HG02938 (cell line): ENCODE measurements around the gene DSG2.
"Not testable (repeated sequence)": the region's sequence is repeated elsewhere in the genome, so short reads cannot be mapped to it uniquely, and the experiment has no call there.

Experiments used
- ATAC-seq: cut with Tn5 transposase; IDR thresholded peaks from one replicate; pipeline ENCODE4 v1.9.1; 2021; ENCODE audit warnings: mild to moderate bottlenecking, moderate library complexity; ENCODE audit not compliant: unreplicated experiment

The DSG2 gene

DNA sequence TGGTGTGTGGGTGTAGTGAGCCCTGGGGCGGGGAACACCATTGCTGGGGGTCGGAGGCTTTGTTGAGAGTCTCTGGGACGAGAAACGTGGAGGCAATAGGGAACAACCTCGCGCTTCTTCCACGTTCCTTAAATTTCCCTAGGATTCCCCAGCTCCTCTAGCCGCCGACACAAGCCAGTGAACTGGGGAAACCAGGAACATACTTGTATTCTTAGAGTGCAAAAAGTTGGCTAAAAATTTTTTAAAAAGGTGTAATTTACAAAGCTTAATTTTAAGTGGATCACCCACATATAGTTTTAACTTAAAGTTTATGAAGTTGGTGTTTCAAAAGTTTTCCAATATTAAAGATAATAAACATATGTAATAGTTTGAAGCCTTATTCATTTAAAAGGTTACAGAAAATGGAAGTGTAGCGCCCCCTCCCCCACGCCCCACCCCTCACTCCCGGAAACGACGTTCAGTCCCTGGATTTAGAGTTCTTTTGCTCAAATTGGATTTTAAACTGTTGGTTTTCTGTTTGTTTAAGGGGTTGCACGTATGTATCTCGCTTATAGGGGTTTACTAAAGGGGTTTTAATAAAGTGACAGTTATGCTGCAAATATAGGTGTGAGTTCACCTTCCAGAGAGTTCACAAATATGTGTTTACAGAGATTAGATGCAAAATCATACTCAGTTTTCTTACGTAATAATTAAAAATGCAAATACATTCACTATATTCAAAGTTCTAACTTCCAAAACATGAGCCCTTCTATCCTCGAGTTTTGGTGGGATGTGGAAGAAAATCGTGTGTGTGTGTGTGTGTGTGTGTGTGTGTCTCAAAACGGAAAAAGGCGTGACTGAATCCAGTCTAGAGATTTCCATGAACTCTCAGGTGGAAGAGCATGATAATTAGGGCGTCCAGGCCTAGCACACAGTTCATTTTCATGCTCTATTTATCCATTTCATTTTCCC, 872 bp downstream of the DSG2 start:
- peak; percentile 17 for ATAC-seq

DNA sequence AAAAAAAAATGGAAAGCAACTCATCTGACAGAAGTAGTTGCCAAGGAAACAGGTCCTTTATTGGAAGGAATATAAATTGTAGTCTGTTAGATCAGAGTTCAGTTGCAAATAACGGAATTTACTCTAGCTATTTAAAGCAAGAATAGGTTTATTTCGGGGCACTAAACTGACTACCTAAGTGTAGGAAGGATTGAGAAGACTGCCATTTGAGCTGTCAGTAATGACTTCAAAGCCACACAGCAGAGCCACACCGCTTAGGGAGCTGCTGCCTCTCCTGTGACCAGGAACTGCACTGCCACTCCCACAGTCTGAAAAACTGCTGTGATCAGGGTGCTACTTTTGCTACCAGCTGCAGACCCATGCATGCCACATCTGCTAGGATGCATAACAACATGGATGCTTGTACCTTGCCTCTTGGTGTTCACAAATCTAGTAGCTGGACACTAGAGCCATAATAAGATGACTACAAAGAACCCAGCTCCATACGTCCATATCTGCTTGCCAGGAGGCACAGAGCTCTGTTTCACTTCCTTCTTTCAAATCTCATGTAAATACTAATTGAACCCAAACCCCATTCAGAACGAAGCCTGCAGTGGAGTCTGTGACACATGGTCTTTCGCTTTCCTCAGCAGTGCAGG, 2.2 kb downstream of the DSG2 start:
- peak; percentile 90 for ATAC-seq

- ATAC-seq, result no peak
Observed at GRCh38 chr18:31503011-31503410, 5.0 kb downstream of the DSG2 start.

DNA sequence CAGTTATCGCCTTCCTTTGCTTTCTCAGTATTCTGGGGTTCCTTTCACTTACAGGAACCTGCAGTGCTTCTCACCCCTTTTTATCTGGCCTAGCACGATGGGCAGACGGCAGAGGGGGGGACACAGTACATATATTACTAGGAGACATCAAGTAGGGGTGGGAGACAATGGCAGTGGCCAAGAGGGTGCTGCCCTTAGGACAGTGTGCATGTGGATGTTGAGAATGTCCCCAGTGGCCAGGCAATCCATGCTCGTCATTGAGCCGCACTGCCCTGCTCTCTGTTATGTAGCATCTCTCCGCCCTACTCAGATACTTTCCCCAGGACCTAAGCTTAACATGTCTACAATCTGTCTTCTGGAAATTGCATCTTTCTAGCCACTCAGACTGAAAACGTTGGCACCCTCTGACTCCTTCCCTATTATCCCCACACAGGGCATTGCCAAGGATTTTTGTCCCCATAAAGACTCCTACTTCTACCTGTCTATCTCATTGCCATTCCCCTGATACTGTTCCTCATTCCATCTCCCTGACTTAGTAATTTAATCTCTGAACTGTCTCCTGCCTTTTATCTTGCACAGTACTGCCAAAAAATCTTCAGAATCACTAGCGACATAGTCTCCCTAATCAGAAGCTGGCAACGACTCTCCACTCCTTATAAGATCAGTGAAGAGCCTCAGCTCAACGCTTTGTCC, 6.6 kb downstream of the DSG2 start:
- no peak for ATAC-seq

- no peak for ATAC-seq
Observed at GRCh38 chr18:31505156-31505555, 7.2 kb downstream of the DSG2 start.

DNA sequence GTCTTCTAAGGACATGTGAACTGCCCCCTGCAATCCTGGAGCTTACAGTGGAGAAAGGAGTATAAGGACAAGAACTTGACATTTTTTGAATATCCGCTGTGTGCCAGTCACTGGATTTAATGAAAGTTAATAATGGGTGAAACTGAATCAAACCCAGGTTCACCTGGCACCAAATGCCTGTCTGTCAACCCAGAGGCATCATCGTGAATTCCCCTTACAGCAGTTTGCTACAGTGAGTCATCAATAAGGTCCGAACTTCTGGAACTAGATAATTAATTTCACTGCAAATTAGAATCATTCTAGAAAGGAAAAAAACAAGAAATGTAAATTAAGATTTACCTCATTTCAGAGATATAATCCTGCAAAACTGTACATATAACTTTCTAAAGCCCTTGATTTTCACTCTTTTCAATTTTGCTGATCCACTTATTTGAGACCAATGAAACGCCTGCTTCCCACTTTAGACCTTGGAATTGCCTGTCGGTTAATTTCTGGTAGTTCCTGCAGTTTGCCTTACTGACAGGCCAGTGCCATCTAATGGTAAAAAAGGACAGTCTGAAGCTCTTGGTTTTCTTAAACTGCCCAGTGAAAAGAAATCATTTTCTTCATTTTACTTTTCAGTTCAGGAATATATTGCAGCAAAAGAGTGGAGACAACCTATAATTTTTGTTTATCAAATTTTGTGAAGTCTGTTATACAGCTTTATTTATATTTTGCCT, 8.2 kb downstream of the DSG2 start:
- no peak for ATAC-seq

GRCh38 chr18:31507124-31507523, 9.1 kb downstream of the DSG2 start:
- not testable (repeated sequence) for ATAC-seq

GRCh38 chr18:31508781-31509180, 10.8 kb downstream of the DSG2 start:
- no peak for ATAC-seq

GRCh38 chr18:31509571-31509970, 11.6 kb downstream of the DSG2 start:
- ATAC-seq, result no peak

GRCh38 chr18:31510319-31510718, 12.3 kb downstream of the DSG2 start:
- ATAC-seq, result no peak

GRCh38 chr18:31511098-31511497, 13.1 kb downstream of the DSG2 start:
- no peak for ATAC-seq

DNA sequence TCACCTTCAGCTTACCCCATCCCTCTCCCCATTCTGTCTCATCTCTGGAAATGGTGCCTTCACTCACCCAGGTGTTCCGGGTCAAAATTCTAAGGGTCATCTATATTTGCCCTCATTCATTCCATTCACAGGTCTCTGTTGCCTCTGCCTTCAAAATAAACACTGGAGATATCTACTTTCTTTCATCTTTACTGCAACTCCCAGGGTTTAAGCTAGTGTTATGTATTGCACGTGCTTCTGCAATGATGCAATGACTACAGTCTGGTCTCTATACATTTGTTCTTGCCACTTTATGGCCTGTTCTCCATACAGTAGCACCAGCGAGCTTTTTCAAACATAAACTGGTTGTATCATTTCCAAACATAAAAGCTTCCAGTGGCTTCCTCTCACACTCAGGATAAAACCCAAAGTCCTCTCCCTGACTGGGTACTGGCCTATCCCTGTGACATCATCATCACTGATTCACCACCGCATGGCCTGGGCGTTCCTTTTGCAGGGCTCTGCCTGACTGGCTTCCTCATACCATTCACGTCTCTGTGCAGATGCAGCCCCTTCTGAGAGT, 14.3 kb downstream of the DSG2 start:
- ATAC-seq, result no peak

DNA sequence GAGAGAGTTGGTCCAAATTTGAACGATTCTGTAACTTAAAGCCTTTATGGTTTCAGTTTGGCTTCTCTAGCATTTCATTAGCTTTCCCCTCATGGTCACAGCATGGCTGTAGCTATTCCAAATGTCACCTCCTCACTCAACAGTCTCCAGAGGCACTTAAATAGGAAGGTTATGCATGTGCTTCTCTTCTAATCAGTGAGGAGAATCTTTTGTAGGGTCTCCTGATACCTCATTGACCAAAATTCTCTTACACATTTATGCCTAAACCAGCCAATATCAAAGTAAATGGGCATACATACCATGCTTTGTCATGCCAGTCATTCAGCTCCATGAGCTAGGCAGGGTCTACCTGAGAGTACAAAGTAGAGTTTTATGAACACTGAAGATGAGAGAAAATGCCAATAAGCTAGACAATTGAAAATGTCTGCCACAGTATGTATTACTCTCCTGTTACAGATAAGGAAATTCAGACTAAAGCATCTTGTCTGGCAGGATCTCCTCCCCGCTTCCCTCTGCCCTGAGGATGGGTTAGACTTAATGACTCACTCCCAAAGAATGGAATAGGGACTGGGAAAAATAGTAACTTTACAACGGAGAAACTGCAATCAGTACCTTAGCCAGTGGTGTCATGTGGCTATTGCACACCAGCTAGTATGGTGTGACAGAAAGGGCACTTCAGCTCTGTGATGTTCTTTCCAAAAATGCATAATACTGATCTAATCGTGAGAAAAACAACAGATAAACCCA, 15.4 kb downstream of the DSG2 start:
- no peak for ATAC-seq

- ATAC-seq, result no peak
Observed at GRCh38 chr18:31516437-31516836, 18.5 kb downstream of the DSG2 start.

- no peak for ATAC-seq
Observed at GRCh38 chr18:31526374-31526773, 28.4 kb downstream of the DSG2 start.

- no peak for ATAC-seq
Observed at GRCh38 chr18:31533236-31533635, 35.3 kb downstream of the DSG2 start.

- ATAC-seq, result no peak
Observed at GRCh38 chr18:31538837-31539236, 40.9 kb downstream of the DSG2 start.

DNA sequence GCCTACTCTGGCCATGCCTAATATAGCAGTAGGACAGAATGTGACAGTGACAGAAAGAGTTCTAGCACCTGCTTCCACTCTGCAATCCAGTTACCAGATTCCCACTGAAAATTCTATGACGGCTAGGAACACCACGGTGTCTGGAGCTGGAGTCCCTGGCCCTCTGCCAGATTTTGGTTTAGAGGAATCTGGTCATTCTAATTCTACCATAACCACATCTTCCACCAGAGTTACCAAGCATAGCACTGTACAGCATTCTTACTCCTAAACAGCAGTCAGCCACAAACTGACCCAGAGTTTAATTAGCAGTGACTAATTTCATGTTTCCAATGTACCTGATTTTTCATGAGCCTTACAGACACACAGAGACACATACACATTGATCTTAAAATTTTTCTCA, 48.5 kb downstream of the DSG2 start:
- ATAC-seq, result no peak

- no peak for ATAC-seq
Observed at GRCh38 chr18:31548853-31549252, 50.9 kb downstream of the DSG2 start.

- ATAC-seq, result no peak
Observed at GRCh38 chr18:31549416-31549815, 51.4 kb downstream of the DSG2 start.
